ENCODE measurements around the gene NTRK2.

NTRK2 gene

GRCh38 chr9:85038061-85038460 is 368.5 kb downstream of the NTRK2 start:
- no peak for TF ChIP-seq EZH2phosphoT487 (IDR thresholded peaks at IDR 0.05; ENCODE audit: borderline replicate concordance)
- no peak for TF ChIP-seq CTCF (conservative IDR thresholded peaks at IDR 0.05; ENCODE audit: low read length)
- no peak overlapping the region for H3K4me2 ChIP-seq (ENCODE audit: low read depth, low read length, poor library complexity, severe bottlenecking)
- H3K9me3 ChIP-seq (ENCODE audit: insufficient read depth, low read depth, low read length): no peaks in the 10 kb centered on the region; the same call in 1 of the 2 replicates
- H3K9ac ChIP-seq (ENCODE audit: low read depth, low read length, poor library complexity, severe bottlenecking): no peak overlapping the region
- H3K79me2 ChIP-seq (ENCODE audit: insufficient read depth, low read length): no peaks in the 10 kb centered on the region
- H3K27me3 ChIP-seq (ENCODE audit: insufficient read depth, low read length, poor library complexity, severe bottlenecking): no peaks in the 10 kb centered on the region
- H3K36me3 ChIP-seq (ENCODE audit: insufficient read depth, low read length): no peaks in the 10 kb centered on the region
- no peaks in the 10 kb centered on the region for H3F3A ChIP-seq (ENCODE audit: low read depth)
- H3K4me3 ChIP-seq (ENCODE audit: low read length, poor library complexity, severe bottlenecking): no peak overlapping the region
- no peaks in the 10 kb centered on the region for H3K9me2 ChIP-seq (replicated peaks; ENCODE audit: low read depth, low read length)
- H2AFZ ChIP-seq (ENCODE audit: low read length): no peak overlapping the region
- H4K20me1 ChIP-seq (ENCODE audit: insufficient read depth, low read length, poor library complexity, severe bottlenecking): no peaks in the 10 kb centered on the region
- no peaks in the 10 kb centered on the region for H3K4me1 ChIP-seq (ENCODE audit: insufficient read depth, low read length, poor library complexity, severe bottlenecking)

GRCh38 chr9:85038824-85039608 is 369.5 kb downstream of the NTRK2 start:
- Histone ChIP-seq H3K9me2 (replicated peaks; ENCODE audit: low read depth, low read length) (no peaks in the 10 kb centered on the region), H3K9ac (ENCODE audit: low read depth, low read length, poor library complexity, severe bottlenecking) (no peak overlapping the region), H3K79me2 (ENCODE audit: insufficient read depth, low read length) (no peaks in the 10 kb centered on the region), H3K27me3 (ENCODE audit: insufficient read depth, low read length, poor library complexity, severe bottlenecking) (no peaks in the 10 kb centered on the region), H3K4me2 (ENCODE audit: low read depth, low read length, poor library complexity, severe bottlenecking) (no peak overlapping the region), H4K20me1 (ENCODE audit: insufficient read depth, low read length, poor library complexity, severe bottlenecking) (no peaks in the 10 kb centered on the region), H3K4me3 (ENCODE audit: low read length, poor library complexity, severe bottlenecking) (no peak overlapping the region), H3K36me3 (ENCODE audit: insufficient read depth, low read length) (no peaks in the 10 kb centered on the region), H3K9me3 (ENCODE audit: insufficient read depth, low read depth, low read length) (no peaks in the 10 kb centered on the region; the same call in 1 of the 2 replicates), H3F3A (ENCODE audit: low read depth) (no peaks in the 10 kb centered on the region), H3K4me1 (ENCODE audit: insufficient read depth, low read length, poor library complexity, severe bottlenecking) (no peaks in the 10 kb centered on the region), H2AFZ (ENCODE audit: low read length) (no peak overlapping the region)
- TF ChIP-seq CTCF (conservative IDR thresholded peaks at IDR 0.05; ENCODE audit: low read length): no peak
- no peak for TF ChIP-seq EZH2phosphoT487 (IDR thresholded peaks at IDR 0.05; ENCODE audit: borderline replicate concordance)

- H4K20me1 ChIP-seq (ENCODE audit: insufficient read depth, low read length, poor library complexity, severe bottlenecking): no peaks in the 10 kb centered on the region
- no peaks in the 10 kb centered on the region for H3K27me3 ChIP-seq (ENCODE audit: insufficient read depth, low read length, poor library complexity, severe bottlenecking)
- no peak overlapping the region for H3K9ac ChIP-seq (ENCODE audit: low read depth, low read length, poor library complexity, severe bottlenecking)
- H3K4me1 ChIP-seq (ENCODE audit: insufficient read depth, low read length, poor library complexity, severe bottlenecking): no peaks in the 10 kb centered on the region
- H3K79me2 ChIP-seq (ENCODE audit: insufficient read depth, low read length): no peaks in the 10 kb centered on the region
- no peaks in the 10 kb centered on the region for H3K36me3 ChIP-seq (ENCODE audit: insufficient read depth, low read length)
- H3K9me2 ChIP-seq (replicated peaks; ENCODE audit: low read depth, low read length): no peaks in the 10 kb centered on the region
- no peaks in the 10 kb centered on the region; the same call in 1 of the 2 replicates for H3K9me3 ChIP-seq (ENCODE audit: insufficient read depth, low read depth, low read length)
- H3K4me3 ChIP-seq (ENCODE audit: low read length, poor library complexity, severe bottlenecking): no peak overlapping the region
- H3F3A ChIP-seq (ENCODE audit: low read depth): no peaks in the 10 kb centered on the region
- no peak for TF ChIP-seq CTCF (conservative IDR thresholded peaks at IDR 0.05; ENCODE audit: low read length)
- no peak overlapping the region for H3K4me2 ChIP-seq (ENCODE audit: low read depth, low read length, poor library complexity, severe bottlenecking)
- H2AFZ ChIP-seq (ENCODE audit: low read length): no peak overlapping the region
Observed at GRCh38 chr9:85040146-85040545, 370.6 kb downstream of the NTRK2 start.

Data from Loucy (cell line).